LNCaP clone FGC (cell line): Measurements from ENCODE around the gene ZNF674.
"Not testable (repeated sequence)": the region's sequence is repeated elsewhere in the genome, so short reads cannot be mapped to it uniquely, and the experiment has no call there.

Experiments used
- DNase-seq: peaks from one replicate; pipeline ENCODE4 v3.0.0-alpha.2; 2011; ENCODE audit warnings: low read depth
- H3K4me3 ChIP-seq: 2 replicates; pipeline ENCODE4 v1.5.1; 2011; ENCODE audit warnings: mild to moderate bottlenecking, low read depth, low read length, control low read depth
- TF ChIP-seq, protein P1 (sequence below): IDR thresholded peaks from 2 replicates; pipeline ENCODE4 v1.5.1; 2012; ENCODE audit warnings: mild to moderate bottlenecking; ENCODE audit not compliant: control insufficient read depth, insufficient read depth; ENCODE audit errors: extremely low read depth

The ZNF674 gene

DNA sequence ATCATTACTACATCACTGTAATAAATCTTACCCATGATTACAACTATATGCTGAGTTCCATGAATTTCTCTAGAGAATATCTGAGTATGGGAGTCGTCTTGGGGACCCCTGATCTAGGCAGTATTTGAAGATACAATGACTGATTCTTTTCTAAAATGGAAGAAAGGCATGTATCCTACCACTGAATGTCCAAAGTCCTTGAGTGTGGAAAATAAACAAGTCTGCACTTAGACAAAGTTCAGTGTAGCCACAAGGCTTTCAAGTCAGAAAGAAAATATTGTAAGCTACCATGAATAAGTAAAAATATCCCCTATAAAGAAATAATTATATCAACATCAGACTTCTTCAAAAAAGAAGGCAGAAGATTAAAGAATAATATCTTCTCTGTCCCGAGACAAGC is 42.4 kb downstream of the ZNF674 start:
- no peak overlapping the region for H3K4me3 ChIP-seq
- no peak for DNase-seq
- TF ChIP-seq, protein P1, sequence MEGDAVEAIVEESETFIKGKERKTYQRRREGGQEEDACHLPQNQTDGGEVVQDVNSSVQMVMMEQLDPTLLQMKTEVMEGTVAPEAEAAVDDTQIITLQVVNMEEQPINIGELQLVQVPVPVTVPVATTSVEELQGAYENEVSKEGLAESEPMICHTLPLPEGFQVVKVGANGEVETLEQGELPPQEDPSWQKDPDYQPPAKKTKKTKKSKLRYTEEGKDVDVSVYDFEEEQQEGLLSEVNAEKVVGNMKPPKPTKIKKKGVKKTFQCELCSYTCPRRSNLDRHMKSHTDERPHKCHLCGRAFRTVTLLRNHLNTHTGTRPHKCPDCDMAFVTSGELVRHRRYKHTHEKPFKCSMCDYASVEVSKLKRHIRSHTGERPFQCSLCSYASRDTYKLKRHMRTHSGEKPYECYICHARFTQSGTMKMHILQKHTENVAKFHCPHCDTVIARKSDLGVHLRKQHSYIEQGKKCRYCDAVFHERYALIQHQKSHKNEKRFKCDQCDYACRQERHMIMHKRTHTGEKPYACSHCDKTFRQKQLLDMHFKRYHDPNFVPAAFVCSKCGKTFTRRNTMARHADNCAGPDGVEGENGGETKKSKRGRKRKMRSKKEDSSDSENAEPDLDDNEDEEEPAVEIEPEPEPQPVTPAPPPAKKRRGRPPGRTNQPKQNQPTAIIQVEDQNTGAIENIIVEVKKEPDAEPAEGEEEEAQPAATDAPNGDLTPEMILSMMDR: no peak

DNA sequence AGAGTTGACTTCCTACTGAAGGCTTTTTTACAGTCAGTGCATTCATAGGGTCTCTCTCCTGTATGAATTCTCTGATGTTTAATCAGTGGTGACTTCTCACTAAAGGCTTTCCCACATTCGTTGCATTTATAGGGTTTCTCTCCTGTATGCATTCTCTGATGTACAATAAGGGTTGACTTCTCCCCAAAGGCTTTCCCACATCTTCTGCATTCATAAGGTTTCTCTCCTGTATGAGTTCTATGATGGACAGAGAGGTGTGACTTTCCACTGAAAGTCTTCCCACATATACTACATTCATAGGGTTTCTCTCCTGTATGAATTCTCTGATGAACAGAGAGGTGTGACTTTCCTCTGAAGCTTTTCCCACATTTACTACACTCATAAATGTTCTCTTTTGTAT is 45.2 kb downstream of the ZNF674 start:
- DNase-seq: no peak
- no peak overlapping the region for H3K4me3 ChIP-seq
- TF ChIP-seq, protein P1: no peak

DNA sequence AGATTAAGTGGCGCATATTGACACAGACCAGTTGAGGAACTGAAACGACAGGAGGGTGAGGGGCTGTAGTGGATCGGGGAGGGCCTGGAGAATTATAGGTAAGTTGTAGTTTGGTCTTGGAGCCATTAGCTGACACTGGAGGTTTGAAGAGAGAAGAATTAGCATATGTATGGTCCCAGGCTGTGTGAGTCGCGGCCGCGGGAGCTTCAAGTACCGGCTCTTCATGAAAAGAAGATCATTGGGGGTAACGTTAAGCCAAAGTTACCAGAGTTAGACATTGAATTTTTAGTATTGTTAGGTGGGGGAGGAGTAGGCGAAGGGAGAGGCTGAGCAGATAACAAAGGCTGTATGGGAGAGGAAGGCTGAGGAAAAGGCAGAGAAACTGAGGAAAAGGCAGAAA is 56.5 kb downstream of the ZNF674 start:
- TF ChIP-seq, protein P1: no peak
- no peak for DNase-seq
- H3K4me3 ChIP-seq: no peak overlapping the region

DNA sequence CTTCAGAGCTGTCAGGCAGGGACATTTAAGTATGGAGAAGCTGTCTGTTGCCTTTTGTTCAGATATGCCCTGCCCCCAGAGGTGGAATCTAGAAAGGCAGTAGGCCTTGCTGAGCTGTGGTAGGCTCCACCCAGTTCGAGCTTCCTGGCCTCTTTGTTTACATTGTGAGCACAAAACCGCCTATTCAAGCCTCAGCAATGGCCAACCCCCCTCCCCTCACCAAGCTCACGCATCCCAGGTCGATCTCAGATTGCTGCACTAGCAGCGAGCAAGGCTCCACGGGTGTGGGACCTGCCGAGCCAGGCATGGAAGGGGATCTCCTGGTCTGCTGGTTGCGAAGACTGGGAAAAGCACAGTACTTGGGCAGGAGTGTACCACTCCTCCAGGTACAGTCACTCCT is 59.3 kb downstream of the ZNF674 start:
- H3K4me3 ChIP-seq: no peak overlapping the region
- DNase-seq: no peak
- TF ChIP-seq, protein P1: no peak

DNA sequence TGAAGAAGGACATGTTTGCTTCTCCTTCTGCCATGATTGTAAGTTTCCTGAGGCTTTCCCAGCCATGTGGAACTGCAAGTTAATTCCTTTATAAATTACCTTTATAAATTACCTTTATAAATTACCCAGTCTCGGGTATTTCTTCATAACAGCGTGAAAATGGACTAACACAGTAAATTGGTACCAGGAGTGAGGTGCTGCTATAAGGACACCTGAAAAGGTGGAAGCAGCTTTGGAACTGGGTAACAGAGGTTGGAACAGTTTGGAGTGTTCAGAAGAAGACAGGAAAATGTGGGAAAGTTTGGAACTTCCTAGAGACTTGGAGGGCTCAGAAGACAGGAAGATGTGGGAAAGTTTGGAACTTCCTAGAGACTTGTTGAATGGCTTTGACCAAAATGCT is 66.6 kb downstream of the ZNF674 start:
- not testable (repeated sequence) for DNase-seq, H3K4me3 ChIP-seq

DNA sequence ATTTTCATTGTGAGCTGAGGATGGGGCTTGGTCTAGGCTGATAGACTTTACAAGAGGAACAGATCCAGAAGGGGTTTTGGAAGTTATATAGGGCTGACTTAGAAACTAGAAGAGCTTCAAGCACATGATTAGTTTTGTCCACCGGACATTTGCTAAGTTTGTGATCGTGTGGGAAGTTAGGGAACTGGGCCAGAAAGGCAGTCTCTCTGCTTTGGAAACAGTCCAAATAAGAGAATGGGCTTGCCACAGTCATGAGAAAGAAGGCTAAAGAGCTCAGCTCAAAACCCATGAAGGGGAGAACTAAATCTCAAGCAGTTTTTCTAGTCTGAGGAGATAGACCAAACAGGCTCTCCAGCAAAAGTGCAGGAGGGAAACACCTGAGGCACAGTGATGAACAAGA is 67.8 kb downstream of the ZNF674 start:
- no peak overlapping the region for H3K4me3 ChIP-seq
- DNase-seq: no peak
- TF ChIP-seq, protein P1: no peak

DNA sequence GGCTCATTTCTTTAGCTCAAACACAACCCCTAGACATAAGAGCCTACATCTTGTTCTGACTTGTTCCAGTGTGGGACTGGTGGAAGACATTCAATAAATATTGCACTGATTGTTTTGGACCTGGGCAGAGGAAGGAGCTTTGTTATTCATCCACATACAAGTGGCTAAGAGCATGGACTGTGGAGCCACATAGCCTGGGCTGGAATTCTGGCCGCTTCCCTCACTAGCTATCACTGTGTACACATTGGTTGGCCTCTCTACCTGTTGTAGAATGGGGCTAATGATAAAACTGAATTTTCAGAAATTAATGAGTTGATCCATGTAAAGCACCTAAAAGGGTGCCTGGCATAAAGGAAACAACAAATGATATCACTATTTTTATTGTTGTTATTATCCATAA is 80.0 kb downstream of the ZNF674 start:
- no peak overlapping the region for H3K4me3 ChIP-seq
- no peak for DNase-seq
- TF ChIP-seq, protein P1: no peak

DNA sequence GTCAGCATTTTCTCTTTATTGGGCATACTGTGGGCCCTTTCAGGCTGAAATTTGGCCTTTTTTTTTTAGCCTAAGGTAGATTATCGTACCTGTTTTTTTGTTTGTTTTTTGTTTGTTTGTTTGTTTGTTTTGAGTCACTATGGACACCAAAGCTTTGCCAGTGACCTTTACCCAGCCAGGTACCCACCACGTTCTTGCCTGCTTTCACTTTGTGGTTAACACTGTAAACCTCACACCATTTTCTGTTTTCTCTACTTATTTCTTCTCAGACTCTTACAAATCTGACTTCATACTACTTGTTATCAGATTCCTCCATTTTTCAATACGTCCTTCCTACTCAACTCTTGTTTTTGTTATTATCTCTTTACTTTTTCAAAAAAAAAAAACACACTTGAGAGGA is 81.5 kb downstream of the ZNF674 start:
- H3K4me3 ChIP-seq: no peak overlapping the region
- TF ChIP-seq, protein P1: no peak
- no peak for DNase-seq
